ENCODE data around the gene FTCD.

The FTCD gene

DNA sequence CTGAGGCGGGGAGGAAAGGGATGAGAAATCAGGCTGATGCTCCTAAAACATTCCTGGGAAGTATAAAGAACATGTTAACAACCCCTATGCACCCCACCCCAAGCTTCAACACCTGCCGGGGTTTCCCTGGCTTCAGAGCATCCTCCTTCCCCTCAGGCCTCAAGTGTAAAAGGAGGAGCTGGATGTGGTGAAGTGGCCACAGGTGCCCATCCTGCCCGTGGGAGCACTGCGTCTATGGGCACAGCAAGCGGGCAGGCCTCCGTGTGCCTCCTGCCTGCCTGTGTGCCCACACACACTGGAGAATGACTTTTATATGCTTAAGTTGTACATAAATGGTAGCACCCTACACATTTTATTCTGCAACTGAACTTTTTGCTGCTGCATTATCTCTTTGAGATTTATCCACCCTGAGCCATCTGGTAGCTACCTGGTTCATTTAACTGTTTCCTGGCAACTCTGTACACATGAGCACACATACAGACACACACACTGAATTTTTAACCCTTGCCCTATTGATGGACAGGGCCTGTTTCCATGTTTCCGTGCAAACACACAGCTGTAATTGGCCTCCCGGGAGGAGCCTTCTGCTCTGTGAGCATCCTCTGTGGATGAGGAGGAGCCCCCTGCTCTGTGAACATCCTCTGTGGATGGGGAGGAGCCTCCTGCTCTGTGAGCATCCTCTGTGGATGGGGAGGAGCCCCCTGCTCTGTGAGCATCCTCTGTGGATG is 13.4 kb upstream of the FTCD start:
- peak; percentile 75 for DNase-seq

DNA sequence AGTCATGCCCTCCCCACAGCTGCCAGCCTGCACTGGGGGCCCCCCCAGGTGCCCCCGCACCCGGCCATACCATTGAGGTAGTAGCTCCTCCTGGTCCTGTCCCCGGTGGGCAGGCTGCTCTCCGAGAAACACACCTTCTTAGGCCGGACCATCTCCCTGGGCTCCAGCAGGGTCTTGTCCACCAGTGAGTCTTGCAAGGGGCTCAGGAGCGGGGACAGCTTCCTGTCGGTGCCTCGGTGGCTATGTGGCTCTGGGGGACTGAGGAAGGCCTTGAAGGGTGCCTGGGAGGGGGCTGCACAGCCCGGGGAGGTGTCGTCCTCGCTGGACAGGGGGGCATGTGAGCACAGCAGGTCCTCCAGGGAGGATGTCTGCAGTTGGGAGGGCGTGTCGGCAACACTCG is 12.9 kb upstream of the FTCD start:
- DNase-seq, result no peak

DNA sequence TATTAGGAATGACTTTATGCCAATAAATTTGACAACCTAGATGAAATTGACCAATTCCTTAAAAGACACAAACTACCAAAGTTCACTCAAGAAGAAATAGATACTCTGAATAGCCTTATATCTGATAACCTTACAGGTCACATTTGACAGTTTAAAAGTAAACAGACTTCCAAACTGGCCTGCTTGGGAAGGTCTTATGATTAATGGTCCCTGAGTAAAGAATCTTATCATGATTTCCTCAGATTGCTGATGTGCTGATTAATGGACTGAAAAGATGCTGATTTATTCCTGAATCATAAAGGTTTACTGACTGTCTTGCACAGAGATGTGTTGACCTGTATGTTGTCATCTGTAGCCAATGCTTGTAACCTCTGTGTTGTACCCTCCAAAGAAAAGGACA is 9.7 kb upstream of the FTCD start:
- DNase-seq, result no peak

DNA sequence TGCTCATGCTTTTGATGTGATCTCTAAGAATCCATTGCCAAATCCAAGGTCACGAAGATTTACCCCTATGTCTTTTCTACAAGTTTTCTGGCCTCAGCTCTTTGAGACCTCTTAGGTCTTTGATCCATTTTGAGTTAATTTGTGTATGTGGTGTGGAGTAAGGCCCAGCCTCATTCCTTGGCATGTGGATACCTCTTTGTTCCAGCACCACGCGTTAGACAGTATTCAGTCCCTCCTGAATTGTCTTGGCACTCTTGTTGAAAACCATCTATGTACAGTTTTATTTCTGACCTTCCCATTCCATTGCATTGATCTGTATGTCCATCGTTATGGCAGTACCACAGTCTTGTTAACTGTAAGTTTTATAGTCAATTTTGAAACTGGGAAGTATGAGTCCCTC is 8.0 kb upstream of the FTCD start:
- DNase-seq, result no peak

DNA sequence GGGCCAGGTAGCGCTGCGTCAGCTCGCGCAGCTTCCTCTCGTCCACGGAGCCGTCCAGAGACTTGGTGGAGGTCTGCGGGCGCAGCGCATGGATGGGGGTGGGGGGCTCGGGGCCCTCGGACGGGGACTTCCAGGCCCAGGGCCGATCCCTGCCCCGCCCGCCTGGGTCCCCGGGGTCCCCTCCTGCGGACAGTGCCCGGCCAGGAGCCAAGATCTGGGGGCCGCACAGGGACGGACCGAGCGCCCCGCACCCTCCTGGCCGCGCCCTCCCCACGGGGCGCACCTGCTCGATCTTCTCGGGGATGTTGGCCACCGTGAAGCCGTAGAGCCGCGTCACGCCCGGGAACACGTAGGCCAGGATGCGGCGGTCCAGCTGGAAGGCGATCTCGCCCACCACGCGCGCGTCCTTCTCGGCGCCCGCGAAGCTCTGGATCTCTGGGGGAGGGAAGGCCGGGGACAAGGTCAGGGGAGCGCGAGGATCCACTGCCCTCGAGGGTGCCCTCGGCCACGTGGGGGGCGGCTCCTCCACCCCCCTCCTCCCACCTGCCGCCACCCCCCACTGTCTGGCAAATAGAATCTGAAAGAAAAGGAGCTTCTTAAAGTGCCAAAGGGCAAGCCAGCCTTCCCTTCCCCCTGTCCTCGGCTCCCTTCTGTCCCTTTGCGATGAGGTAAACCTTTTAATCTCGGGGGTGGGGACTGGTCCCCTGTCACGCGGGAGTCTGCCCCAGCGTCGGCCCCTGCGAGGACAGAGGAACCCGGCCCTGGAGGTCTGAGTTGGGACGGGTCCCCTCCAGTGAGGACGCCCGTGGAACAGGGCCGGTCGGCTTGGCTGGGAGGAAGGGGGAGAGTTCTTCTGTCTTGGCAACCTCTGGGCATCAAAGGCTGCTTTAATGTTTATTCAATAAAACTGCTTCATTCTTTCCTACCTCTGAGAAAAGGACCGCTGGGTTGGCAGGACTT is 6.5 kb upstream of the FTCD start:
- DNase-seq, result no peak

DNA sequence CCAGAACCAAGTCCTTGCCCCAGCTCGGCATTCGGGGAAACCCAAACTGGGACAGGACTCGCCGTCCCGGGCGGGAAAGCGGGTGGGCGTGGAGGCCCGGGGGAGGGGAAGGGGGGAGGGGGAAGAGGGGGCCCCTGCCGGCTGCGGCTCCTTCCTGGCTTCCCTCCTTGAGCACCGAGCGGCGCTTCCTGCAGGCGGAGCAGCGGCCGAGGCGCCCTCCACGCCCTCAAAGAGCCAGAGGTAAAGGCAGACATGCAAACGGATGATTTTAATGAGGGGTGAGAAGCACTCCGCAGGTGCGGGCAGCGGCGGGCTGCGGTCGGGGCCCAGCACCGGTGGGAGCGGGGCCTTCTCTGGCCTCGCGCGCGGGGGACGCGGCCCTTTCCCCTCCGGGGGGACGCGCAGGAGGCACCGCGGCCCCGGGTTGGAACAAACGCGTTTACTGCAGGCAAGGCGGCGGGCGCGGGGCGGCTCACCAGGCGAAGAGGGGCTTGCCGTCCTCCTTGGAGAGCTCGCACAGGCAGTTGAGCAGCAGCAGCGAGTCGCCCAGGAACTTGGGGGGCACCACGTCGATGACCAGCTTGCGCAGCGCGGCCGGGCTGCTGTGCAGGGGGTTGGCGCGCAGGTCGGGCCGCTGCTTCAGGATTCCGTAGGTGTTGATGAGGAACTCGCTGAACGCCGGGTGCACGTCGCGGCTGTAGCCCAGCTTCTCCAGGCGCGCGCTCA is 5.7 kb upstream of the FTCD start:
- peak; percentile 44 for DNase-seq

DNA sequence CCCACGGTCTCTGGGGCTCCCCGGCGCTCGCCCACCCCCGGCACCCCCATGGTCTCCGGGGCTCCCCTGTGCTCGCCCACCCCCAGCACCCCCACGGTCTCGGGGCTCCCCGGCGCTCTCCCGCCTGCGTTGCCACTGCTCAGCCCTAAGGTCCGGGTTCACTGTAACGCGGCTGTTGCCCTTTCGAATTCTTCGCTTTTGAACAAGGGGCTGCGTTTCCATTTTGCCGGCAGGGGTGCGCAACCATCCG is 5.2 kb upstream of the FTCD start:
- DNase-seq, result no peak

DNA sequence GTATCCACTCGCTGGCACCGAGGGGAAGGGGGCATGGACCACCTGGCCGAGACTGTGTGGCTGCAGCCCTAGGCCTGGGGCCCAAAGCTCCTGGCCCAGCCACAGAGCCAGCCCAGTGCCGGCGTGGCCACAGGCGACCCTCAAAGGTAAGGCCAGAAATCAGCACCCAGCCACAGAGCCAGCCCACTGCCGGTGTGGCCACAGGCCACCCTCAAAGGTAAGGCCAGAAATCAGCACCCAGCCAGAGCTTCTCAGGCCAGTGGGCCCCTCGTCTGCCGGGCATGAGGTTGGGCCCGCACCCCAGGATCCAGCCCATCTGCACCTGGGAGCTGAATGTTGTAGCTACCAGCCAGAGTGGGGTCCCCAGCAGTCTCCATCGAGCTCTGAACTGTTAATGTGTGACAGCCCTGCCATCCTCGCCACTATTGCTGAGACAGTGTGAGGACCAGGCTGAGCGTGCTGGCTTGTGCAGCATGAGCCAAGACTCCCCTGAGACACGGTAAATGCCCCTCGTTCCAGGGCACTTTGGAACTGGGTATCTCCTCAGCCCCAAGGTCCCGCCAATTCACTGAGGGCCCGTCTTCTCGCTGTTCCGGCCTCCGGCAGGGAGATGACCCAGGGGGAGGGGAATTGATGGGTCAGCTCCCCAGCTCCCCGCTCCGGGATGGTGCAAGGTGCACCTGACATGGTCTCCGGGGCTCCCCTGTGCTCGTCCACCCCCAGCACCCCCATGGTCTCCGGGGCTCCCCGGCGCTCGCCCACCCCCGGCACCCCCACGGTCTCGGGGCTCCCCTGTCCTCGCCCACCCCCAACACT is 4.7 kb upstream of the FTCD start:
- no peak for DNase-seq

DNA sequence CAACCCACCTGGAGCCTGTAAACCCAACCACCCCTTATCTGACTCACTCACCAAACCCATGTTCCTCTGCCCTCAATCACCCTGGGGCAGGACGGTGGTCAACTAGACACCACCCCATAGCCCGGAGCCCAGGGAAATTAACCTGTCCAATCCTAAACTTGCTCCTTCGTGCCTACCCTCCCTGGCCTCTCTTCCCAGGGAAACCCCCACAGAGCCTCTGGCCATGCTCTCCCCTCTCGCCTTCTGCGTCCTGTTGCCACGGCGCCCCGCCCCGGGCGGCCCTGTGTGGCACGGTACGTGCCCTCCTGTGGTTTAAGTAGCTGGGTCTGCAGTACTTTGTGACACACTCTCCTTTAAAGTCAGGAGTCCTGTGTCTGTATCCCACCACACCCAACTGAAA is 4.0 kb upstream of the FTCD start:
- no peak for DNase-seq

DNA sequence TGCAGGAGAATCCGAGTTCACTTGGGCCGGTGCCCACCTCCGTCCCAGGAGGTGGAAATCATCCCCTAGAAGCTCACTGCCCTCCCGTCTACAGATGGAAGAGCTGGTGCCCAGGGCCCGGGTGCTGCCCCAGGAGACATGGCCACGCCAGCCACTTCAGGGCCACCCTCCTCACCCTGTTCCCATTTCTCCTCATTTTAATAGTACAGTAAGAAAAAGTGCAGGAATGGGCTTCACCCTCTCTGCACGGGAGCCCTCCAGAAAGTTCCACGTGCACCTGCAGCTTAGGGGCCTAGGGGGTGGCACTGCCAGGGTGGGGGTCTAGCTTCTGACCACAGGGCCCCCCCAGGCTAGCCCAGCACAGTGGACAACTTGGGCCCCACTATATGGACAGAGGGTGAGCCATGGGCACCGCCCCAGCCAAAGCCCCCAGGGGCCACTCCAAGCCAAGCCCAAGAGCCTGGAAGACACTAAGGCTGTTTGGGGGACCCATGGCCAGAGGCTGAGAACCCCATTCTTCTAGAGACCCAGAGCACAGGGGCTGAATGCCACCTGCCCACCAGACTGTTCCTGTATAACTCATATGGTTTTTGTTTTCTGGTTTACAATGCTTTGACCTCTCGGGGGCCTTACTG is 3.4 kb upstream of the FTCD start:
- no peak for DNase-seq

DNA sequence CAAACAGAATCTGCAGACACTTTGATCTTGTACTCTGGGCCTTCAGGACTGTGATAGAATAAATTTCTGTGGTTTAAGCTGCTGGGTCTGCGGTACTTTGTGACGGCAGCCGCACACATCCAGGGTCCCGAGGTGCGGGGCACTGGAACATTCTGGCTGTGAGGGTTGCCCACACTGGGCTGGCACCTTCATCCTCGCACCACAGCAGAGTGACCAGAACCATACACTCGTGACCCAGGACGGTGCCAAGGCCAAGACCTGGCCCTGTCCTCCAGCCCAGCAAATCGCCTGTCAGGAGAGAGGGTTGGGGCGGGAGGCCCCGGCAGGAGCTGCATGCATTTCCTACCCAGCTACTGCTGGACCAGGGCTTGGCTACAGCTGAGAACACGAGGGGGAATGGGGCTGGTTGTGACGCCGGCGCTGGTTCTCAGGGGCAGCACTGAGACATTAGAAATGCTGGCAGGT is 2.6 kb upstream of the FTCD start:
- no peak for DNase-seq

DNA sequence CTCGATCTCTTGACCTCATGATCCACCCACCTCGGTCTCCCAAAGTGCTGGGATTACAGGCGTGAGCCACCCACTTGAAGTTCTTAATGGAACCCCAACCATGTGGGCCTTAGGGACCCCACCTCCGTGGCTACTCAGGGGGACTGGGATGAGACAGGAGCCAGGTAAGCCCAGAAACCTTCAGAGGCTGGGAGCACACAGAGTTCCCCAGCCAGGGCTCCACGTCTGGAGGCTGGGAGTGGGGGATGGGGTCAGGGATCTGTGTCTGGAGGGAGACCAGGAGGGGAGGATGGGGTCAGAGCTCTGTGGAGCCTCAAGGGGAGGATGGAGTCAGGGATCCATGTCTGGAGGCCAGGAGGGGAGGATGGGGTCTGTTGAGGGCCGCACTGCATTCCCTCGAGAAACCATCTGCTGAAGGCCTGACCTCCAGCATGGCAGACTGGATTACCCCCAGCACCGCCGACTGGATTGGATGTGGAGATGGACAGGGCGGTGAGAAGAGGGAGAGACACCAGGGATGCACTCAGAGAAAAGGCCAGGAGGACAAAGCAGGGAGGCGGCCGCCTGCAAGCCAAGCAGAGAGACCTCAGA is 2.1 kb upstream of the FTCD start:
- no peak for DNase-seq

DNA sequence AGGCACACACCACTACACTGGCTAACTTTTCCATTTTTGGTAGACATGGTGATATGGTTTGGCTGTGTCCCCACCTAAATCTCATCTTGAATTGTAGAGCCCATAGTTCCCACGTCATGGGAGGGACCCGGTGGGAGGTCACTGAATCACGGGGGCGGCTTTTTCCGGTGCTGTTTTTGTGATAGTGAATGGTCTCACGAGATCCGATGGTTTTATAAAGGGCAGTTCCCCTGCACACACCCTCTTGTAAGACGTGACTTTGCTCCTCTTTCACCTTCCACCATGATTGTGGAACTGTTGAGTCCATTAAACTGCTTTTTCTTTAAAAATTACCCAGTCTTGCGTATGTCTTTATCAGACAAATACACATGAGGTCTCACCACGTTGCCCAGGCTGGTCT is 1.3 kb upstream of the FTCD start:
- no peak for DNase-seq

DNA sequence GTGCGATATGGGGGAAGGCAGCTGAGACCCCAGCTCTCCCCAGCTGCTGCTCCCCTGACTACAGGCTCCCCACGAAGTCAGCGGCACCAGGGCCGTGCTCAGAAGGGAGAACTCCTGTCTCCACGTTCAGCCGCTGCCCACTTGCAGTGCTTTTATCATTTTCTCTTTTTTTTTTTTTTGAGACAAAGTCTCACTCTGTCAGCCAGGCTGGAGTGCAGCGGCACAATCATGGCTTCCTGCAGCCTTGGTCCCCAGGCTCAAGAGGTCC is 933 bp upstream of the FTCD start:
- DNase-seq, result no peak

DNA sequence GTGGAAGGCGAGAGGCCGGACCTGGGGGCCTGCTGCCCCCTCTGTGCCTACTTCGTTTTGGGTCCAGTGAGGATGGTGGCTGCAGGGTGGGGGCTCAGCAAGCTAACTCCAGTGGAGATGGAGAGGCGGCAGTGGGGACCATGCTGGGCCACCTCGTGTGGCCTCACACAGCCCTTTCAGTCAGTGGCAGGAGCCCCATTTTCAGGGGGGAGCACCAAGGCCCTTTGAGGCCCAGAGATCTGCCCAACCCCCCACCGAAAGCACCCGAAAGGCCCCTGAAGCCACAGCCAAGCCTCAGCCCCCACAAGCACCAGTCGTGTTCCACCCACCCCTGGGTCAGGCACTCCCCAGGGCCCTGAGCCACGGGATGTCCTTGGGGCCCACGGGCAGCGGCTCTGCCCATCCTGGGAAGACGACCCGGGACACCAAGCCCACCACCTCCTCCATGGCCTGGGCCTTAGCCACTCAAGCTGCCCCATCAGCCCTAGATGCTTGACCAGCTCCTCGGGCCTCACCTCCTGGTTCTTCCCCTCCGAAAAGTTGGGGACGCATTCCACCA is 345 bp downstream of the FTCD start:
- DNase-seq, result no peak

DNA sequence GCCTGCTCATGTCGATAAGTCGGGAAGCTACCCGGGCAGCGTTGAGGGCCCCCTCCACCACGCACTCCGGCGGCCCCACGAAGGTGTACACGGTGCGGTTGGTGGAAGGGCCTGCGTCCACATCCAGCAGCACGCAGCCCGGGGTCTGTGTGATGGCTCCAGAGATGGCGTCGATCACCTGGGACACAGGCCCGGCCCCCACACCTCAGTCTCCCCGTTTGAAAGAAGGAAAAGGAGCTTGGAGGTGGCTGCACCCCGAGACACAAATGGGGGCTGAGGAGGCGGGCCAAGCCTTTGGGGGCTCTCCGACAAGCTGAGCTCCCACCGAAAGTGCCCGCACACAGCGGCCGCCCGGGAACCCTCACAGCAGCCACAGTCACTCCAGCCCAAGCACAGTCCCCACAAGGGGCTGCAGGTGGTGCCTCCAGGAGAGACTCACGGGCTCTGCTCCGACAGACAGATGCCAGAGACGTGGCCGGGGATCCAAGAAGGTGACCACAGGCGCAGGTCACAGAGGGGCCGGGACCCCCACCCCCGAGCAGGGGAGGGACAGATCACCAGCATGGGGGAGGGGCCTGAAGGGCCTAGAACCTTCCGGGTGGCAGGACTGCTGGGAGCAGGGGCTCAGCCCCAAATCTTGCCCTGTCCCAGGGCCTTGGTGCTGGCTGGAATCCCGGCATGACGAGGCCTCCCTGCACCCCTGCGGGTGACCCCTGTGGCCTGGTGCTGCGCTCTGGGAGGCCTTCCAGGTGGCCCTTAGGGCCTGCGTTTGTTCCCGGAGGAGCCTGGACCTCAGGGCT is 1.0 kb downstream of the FTCD start:
- no peak for DNase-seq

DNA sequence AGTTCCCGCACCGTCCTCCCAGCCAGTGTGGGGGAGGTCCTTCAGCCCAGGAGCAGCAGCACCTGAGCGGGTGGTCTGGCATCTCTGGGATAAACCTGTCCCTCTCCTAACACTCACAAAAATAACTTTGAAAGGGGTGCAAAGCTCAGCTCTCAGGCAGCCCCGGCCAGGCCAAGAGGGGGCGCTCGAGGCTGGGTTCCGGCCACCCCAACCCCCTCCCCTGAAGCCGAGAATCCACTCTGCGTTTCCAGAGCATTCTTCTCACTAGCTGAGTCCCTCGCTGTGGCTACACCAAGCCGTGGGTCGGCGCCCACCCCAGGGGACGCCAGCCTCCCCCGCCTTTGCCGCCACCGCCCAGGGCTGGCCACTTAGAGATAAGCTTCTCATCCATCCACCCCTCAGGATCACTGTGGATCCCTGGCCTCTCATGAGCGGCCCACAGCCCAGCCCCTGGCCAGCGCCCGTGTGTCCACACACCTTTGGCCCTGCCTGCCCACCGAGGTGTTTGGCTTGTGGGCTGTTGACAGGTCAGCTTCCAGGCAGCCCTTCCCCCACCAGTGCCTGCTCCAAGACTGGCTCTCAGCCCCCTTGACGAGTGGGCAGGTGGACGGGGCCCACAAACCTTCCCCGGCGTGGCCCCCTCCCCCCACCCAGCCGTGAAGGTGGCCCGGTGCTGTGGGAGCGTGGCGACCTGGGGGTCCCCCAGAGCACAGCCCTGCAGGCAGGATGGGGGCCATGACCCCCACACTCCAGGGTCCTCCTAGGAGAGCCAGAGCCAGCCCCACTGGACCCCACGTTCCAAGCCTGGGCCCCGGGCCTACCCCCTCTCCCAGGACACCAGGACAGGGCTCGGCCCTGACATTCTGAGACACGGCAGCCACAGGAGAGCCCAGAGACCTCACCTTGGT is 1.9 kb downstream of the FTCD start:
- DNase-seq, result peak; percentile 64

DNA sequence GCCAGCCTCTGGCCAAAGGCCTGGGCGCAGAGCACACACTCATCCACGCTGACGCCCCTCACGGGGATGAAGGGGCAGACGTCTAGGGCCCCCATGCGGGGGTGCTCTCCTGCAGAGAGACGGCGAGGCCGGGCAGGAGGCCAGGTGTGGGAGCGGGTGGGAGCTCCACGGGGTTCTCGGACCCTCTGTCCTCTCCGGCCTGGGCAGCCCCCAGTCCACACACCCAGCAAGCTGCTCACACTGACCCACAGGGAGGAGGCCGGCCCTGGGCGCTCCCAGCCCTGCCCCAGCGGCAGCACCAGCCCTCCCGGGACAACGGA is 2.5 kb downstream of the FTCD start:
- no peak for DNase-seq

DNA sequence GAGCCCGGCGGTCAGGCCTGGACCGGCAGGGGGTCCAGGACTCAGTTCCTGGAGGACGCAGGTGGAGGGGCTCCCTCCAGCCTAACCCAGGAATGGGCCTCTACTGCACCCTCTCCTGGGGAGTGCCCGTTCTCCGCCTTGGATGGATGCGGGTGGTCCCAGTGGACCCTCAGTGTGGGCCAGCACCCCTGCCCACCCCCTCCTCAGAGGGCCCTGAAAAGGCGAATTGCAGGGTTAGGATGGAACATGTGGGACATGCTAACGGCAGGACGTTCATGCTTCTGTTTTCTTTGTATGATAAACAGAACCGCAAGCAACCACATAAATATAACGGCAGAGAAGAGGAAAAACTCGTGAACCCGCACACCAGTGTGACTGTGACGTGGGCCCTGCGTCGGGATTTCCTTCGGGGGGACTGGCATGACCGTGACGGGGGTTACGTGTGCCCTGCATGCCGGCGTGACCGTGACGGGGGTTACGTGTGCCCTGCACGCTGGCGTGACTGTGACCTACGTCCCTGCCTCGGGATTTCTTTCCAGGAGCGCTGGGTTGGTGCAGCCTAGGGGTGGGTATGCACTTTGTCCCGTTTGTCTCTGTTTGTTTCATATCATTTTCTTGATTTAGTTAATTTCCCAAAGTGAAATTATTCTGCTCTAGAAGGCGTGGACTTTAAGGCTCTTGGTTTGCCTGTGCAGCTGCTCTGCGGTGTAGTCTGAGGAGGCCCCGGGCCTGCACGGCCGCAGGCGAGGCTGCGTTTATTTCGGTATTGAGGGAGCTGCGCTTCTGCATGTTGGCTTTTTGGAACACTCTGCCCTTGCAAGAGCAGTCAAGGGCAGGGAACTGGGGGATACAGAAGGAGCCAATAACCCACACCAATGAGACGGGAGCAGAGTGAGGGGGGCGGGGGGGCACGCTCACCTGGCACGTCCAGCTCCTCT is 3.1 kb downstream of the FTCD start:
- DNase-seq, result no peak
